Measurements from ENCODE around the gene BMP4.

Gene BMP4

GRCh38 chr14:53964249-53964648, 7.6 kb upstream of the BMP4 start:
- no peak for DNase-seq (ENCODE audit: low read depth in 2 of 2)

- DNase-seq (ENCODE audit: low read depth in 2 of 2) = no peak
Measured at GRCh38 chr14:53963320-53964227, 6.9 kb upstream of the BMP4 start.

GRCh38 chr14:53962953-53963319, 6.3 kb upstream of the BMP4 start:
- no peak for DNase-seq (ENCODE audit: low read depth in 2 of 2)

GRCh38 chr14:53958628-53959027, 2.0 kb upstream of the BMP4 start:
- no peak for DNase-seq (ENCODE audit: low read depth in 2 of 2)

GRCh38 chr14:53957739-53958138, 1.1 kb upstream of the BMP4 start:
- no peak for DNase-seq (ENCODE audit: low read depth in 2 of 2)

GRCh38 chr14:53955671-53956426, 776 bp downstream of the BMP4 start:
- DNase-seq (ENCODE audit: low read depth in 2 of 2) = no peak

GRCh38 chr14:53955229-53955556, 1.4 kb downstream of the BMP4 start:
- no peak for DNase-seq (ENCODE audit: low read depth in 2 of 2)

GRCh38 chr14:53954551-53955228, 1.9 kb downstream of the BMP4 start:
- DNase-seq (ENCODE audit: low read depth in 2 of 2) = no peak

- DNase-seq (ENCODE audit: low read depth in 2 of 2) = no peak
Measured at GRCh38 chr14:53953828-53954550, 2.6 kb downstream of the BMP4 start.

GRCh38 chr14:53953002-53953827, 3.4 kb downstream of the BMP4 start:
- DNase-seq (ENCODE audit: low read depth in 2 of 2) = no peak

- DNase-seq (ENCODE audit: low read depth in 2 of 2) = no peak
Measured at GRCh38 chr14:53952533-53952932, 4.1 kb downstream of the BMP4 start.

GRCh38 chr14:53951627-53952303, 4.9 kb downstream of the BMP4 start:
- DNase-seq (ENCODE audit: low read depth in 2 of 2) = no peak

- no peak for DNase-seq (ENCODE audit: low read depth in 2 of 2)
Measured at GRCh38 chr14:53951243-53951626, 5.4 kb downstream of the BMP4 start.

GRCh38 chr14:53950031-53950793, 6.4 kb downstream of the BMP4 start:
- DNase-seq (ENCODE audit: low read depth in 2 of 2) = no peak

GRCh38 chr14:53949201-53949600, 7.4 kb downstream of the BMP4 start:
- DNase-seq (ENCODE audit: low read depth in 2 of 2) = no peak

- DNase-seq (ENCODE audit: low read depth in 2 of 2) = no peak
Measured at GRCh38 chr14:53948205-53948884, 8.3 kb downstream of the BMP4 start.

GRCh38 chr14:53947452-53948204, 9.0 kb downstream of the BMP4 start:
- no peak for DNase-seq (ENCODE audit: low read depth in 2 of 2)

GRCh38 chr14:53947094-53947445, 9.6 kb downstream of the BMP4 start:
- DNase-seq (ENCODE audit: low read depth in 2 of 2) = no peak
